ENCODE data around the gene CMTM2.
A peak's percentile ranks its signal among the peaks of the same experiment; 100 is the strongest.

Gene CMTM2

DNA sequence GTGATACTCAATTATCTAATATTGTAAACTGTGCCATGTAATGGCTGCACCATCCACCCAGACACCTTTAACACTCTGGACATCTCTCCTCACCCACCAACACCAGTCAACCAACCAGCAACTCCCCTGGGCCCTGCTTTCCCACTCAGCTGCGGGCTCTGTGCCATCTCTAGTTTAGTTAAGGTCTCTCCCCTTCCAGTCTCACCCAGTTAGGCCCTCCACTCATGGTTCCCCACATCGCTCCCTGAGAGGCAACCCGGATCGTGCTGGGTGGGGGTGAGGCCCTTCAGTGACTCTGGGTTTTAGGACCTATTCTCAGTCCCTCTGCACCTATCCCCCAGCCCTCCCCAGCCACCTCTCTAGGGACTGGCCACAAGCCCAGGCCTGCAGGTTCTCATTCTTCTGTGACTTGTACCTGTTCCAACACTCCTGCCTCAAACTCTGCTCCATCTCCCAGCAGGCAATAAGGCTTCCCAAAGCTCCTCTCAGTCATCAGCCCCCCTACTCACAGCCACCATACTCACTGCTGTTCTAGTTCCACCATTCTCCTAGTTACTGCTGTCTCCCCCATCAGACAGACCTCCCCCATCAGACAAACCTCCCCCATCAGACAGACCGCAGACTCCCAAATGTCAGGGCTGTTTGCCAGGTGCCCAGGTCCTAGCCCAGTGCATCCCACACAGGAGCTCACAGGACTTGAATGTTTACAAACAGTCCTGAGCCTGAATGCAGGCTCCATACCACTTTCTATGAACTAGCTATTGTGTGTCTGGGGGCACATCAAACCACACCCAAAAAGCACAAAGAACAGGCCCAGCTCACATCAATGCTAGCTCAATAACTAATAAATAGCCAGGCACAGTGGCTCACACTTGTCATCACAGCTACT, 31.9 kb upstream of the CMTM2 start:
- no peak for DNase-seq (ENCODE audit: extremely low read depth, low read depth)
- TF ChIP-seq, protein P1, sequence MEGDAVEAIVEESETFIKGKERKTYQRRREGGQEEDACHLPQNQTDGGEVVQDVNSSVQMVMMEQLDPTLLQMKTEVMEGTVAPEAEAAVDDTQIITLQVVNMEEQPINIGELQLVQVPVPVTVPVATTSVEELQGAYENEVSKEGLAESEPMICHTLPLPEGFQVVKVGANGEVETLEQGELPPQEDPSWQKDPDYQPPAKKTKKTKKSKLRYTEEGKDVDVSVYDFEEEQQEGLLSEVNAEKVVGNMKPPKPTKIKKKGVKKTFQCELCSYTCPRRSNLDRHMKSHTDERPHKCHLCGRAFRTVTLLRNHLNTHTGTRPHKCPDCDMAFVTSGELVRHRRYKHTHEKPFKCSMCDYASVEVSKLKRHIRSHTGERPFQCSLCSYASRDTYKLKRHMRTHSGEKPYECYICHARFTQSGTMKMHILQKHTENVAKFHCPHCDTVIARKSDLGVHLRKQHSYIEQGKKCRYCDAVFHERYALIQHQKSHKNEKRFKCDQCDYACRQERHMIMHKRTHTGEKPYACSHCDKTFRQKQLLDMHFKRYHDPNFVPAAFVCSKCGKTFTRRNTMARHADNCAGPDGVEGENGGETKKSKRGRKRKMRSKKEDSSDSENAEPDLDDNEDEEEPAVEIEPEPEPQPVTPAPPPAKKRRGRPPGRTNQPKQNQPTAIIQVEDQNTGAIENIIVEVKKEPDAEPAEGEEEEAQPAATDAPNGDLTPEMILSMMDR (IDR thresholded peaks at IDR 0.05; ENCODE audit: low read depth, low read length, missing control alignments) = no peak
- no peak overlapping the region for H3K4me3 ChIP-seq (replicated peaks; ENCODE audit: low read depth, low read length)

DNA sequence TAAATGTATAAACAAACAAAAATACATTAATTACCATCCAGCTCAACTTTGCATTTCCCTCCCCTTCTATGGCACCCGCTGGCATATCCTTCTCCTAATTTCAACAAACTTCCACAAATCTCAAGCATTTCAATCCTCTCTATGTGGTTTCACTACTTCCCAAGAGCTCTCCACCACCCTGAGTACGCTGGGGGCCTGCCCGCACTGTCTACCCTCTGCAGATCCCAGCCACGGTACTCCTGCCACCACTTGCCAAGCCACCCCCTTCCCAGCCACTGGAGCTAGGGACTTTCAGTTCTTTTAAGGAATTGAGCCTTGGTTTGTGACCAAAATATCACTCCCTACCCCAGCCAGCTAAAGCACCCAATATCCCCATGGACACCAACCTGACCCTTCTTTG, 31.2 kb upstream of the CMTM2 start:
- H3K4me3 ChIP-seq (replicated peaks; ENCODE audit: low read depth, low read length) = no peak overlapping the region
- TF ChIP-seq, protein P1 (IDR thresholded peaks at IDR 0.05; ENCODE audit: low read depth, low read length, missing control alignments) = no peak
- no peak for DNase-seq (ENCODE audit: extremely low read depth, low read depth)

GRCh38 chr16:66548868-66549267, 30.4 kb upstream of the CMTM2 start:
- DNase-seq (ENCODE audit: extremely low read depth, low read depth) = no peak
- TF ChIP-seq, protein P1 (IDR thresholded peaks at IDR 0.05; ENCODE audit: low read depth, low read length, missing control alignments) = no peak
- H3K4me3 ChIP-seq (replicated peaks; ENCODE audit: low read depth, low read length) = peak overlapping the region; percentile 62

- TF ChIP-seq, protein P1 (IDR thresholded peaks at IDR 0.05; ENCODE audit: low read depth, low read length, missing control alignments) = no peak
- peak; percentile 6 for DNase-seq (ENCODE audit: extremely low read depth, low read depth)
- peak within 1 kb of the TSS; percentile 62 for H3K4me3 ChIP-seq (replicated peaks; ENCODE audit: low read depth, low read length)
Measured at GRCh38 chr16:66549284-66550131, 29.8 kb upstream of the CMTM2 start, which contains the start of gene TK2. Gene TK2, minus strand, starts transcription at chr16:66550122. Its CDS starts 61 bp downstream, at chr16:66550061.

DNA sequence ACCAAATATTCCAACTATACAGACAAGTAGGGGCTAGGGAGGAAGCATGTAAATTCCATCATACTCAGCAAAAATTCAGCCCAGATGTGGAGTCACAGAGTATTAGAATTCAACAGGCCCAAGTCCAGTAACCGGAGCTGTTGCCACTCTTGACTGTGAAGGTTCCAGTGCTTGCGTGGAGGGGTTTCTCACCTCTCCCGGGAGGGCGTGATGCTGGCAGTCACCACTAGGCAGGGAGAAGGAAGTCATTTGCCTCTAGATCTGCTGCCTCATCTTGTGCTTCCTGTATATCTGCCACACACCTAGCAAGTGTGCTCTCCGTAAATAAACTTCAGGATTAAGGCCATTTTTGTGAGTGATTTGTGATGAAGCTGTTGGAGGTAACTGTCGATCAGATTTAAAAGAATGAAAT, 27.9 kb upstream of the CMTM2 start:
- H3K4me3 ChIP-seq (replicated peaks; ENCODE audit: low read depth, low read length) = no peak overlapping the region
- TF ChIP-seq, protein P1 (IDR thresholded peaks at IDR 0.05; ENCODE audit: low read depth, low read length, missing control alignments) = no peak
- peak; percentile 17 for DNase-seq (ENCODE audit: extremely low read depth, low read depth)

- H3K4me3 ChIP-seq (replicated peaks; ENCODE audit: low read depth, low read length) = peak overlapping the region; percentile 53
- TF ChIP-seq, protein P1 (IDR thresholded peaks at IDR 0.05; ENCODE audit: low read depth, low read length, missing control alignments) = no peak
- no peak for DNase-seq (ENCODE audit: extremely low read depth, low read depth)
Measured at GRCh38 chr16:66551788-66552285, 27.4 kb upstream of the CMTM2 start.
